Keratinocyte (primary cell): ENCODE measurements around the gene MMP24. TPM values are rescaled to one million over a fixed set of nuclear protein-coding genes. Genes with fewer than 3 reads are reported as not detected.

ENCODE experiments used
- DNase-seq: peaks from one replicate; pipeline ENCODE4 v3.0.0-alpha.2; 2011; ENCODE audit warnings: low read depth, missing footprints, low spot score
- FAIRE-seq: peaks from 2 replicates; lab custom pipeline; 2011; peaks lifted over from hg19 to GRCh38; lab: Jason Lieb, UNC
- H2AFZ ChIP-seq: 2 replicates; pipeline ENCODE4 v1.6.0; 2012; ENCODE audit warnings: low read length, control low read depth, inconsistent platforms; ENCODE audit not compliant: control insufficient read depth
- H3K27ac ChIP-seq: 2 replicates; pipeline ENCODE4 v1.5.1; 2011; ENCODE audit warnings: low read length; ENCODE audit not compliant: control insufficient read depth, insufficient read depth
- H3K27me3 ChIP-seq: 3 replicates; pipeline ENCODE4 v1.6.0; 2011; ENCODE audit warnings: low read length; ENCODE audit not compliant: control insufficient read depth, insufficient read depth; ENCODE audit errors: extremely low read depth
- H3K36me3 ChIP-seq, 2 experiments: 2 replicates in 1 of 2; 3 replicates in 1 of 2; pipeline ENCODE4 v1.5.1; 2011; ENCODE audit warnings: low read length in 2 of 2, mild to moderate bottlenecking in 1 of 2; ENCODE audit not compliant: control insufficient read depth in 2 of 2, insufficient read depth in 2 of 2; ENCODE audit errors: extremely low read depth in 1 of 2
- H3K4me1 ChIP-seq: 3 replicates; pipeline ENCODE4 v1.5.1; 2011; ENCODE audit warnings: low read length; ENCODE audit not compliant: control insufficient read depth, insufficient read depth; ENCODE audit errors: extremely low read depth
- H3K4me2 ChIP-seq: 3 replicates; pipeline ENCODE4 v1.6.0; 2011; ENCODE audit warnings: low read depth, low read length; ENCODE audit not compliant: control insufficient read depth, insufficient read depth; ENCODE audit errors: extremely low read depth
- H3K4me3 ChIP-seq, 3 experiments: fragments of 200-600 bp in 1 of 3; sonication (generic) in 1 of 3; 2 replicates in 2 of 3; 3 replicates in 1 of 3; pipeline ENCODE4 v1.5.1; 2011 to 2016; ENCODE audit warnings: low read length in 3 of 3, mild to moderate bottlenecking in 3 of 3, control low read depth in 2 of 3, inconsistent platforms in 1 of 3, low read depth in 1 of 3, mixed read lengths in 1 of 3, mixed run types in 1 of 3, moderate library complexity in 1 of 3; ENCODE audit not compliant: control insufficient read depth in 2 of 3, insufficient read depth in 2 of 3; ENCODE audit errors: extremely low read depth in 1 of 3
- H3K79me2 ChIP-seq: 2 replicates; pipeline ENCODE4 v1.6.0; 2012; ENCODE audit warnings: low read length; ENCODE audit not compliant: control insufficient read depth, insufficient read depth
- H3K9ac ChIP-seq: 3 replicates; pipeline ENCODE4 v1.6.0; 2011; ENCODE audit warnings: low read length; ENCODE audit not compliant: control insufficient read depth, insufficient read depth; ENCODE audit errors: extremely low read depth
- H3K9me1 ChIP-seq: 3 replicates; pipeline ENCODE4 v1.6.0; 2011; ENCODE audit warnings: low read length; ENCODE audit not compliant: control insufficient read depth, insufficient read depth; ENCODE audit errors: extremely low read depth
- H3K9me3 ChIP-seq: 2 replicates; pipeline ENCODE4 v1.5.1; 2012; ENCODE audit warnings: low read depth, low read length; ENCODE audit not compliant: control insufficient read depth
- H4K20me1 ChIP-seq: 3 replicates; pipeline ENCODE4 v1.6.0; 2011; ENCODE audit warnings: low read length; ENCODE audit not compliant: control insufficient read depth, insufficient read depth; ENCODE audit errors: extremely low read depth
- CTCF ChIP-seq, 3 experiments: IDR thresholded peaks in 1 of 3; conservative IDR thresholded peaks in 1 of 3; optimal IDR thresholded peaks in 1 of 3; 2 replicates in 2 of 3; 3 replicates in 1 of 3; pipeline versions ENCODE3 to v1.5.1; 2011; ENCODE audit warnings: low read length in 3 of 3, mild to moderate bottlenecking in 3 of 3, moderate library complexity in 2 of 3, control low read depth in 1 of 3, inconsistent platforms in 1 of 3; ENCODE audit not compliant: insufficient read depth in 2 of 3; ENCODE audit errors: extremely low read depth in 1 of 3
- EZH2 ChIP-seq: IDR thresholded peaks from one replicate; pipeline ENCODE4 v1.6.1; 2012; ENCODE audit warnings: inconsistent platforms, mild to moderate bottlenecking, low read length, moderate library complexity
- dilution Hi-C: fragments of 300-500 bp; cut with MboI; formaldehyde crosslinking; loops from one replicate; pipeline ENCODE4 v1.7.0; 2020; ENCODE audit warnings: low sequenced_read_pairs; ENCODE audit not compliant: extremely low pct_ligation_motif_present
- polyA plus RNA-seq, 5 experiments: library from polyadenylated mRNA; depleted of rRNA in 3 of 5; stranded (reverse) in 3 of 5; stranded (forward) in 1 of 5; unstranded in 1 of 5; fragments of >200 nt; gene quantifications; 1 replicate in 1 of 5; 2 replicates in 3 of 5; 3 replicates in 1 of 5; pipeline versions ENCODE4 v1.2.1 to v1.2.3, GENCODE V29; 2011 to 2012; ENCODE audit warnings: missing spikeins in 2 of 5, low read depth in 1 of 5, low replicate concordance in 1 of 5

MMP24 gene
- polyA plus RNA-seq, 1 donor (not counting 4 experiments of a cell fraction or from before 2014, with no cell fraction given), result not detected

GRCh38 chr20:35273449-35274171, 47.1 kb downstream of the MMP24 start:
- peaks cover 22 to 30% of the 10 kb centered on the region in 2 experiments for H3K36me3 ChIP-seq
- peaks cover 13% of the 10 kb centered on the region for H3K79me2 ChIP-seq
- H3K9ac ChIP-seq, result no peak overlapping the region
- H4K20me1 ChIP-seq, result peaks cover 1% of the 10 kb centered on the region
- TF ChIP-seq EZH2 (no peak), CTCF (optimal IDR thresholded peaks at IDR 0.05 in 1 of 3, IDR thresholded peaks at IDR 0.05 in 1 of 3, conservative IDR thresholded peaks at IDR 0.05 in 1 of 3; ENCODE audit: extremely low read depth in 1 of 3, insufficient read depth in 2 of 3, low read length in 3 of 3) (no peak)
- dilution Hi-C loops, result no loop called here
- no peaks in the 10 kb centered on the region for H3K9me1 ChIP-seq
- no peak overlapping the region for H3K4me3 ChIP-seq
- no peak overlapping the region for H2AFZ ChIP-seq
- H3K9me3 ChIP-seq, result no peaks in the 10 kb centered on the region
- H3K27me3 ChIP-seq, result no peaks in the 10 kb centered on the region
- FAIRE-seq (no peak), DNase-seq (no peak)
- peaks cover 12% of the 10 kb centered on the region for H3K4me1 ChIP-seq
- H3K4me2 ChIP-seq, result no peak overlapping the region
- H3K27ac ChIP-seq, result no peak overlapping the region

- H3K9me1 ChIP-seq, result peaks cover 2% of the 10 kb centered on the region
- H3K9ac ChIP-seq, result no peak overlapping the region
- H3K4me2 ChIP-seq, result no peak overlapping the region
- no peak overlapping the region for H2AFZ ChIP-seq
- H3K4me1 ChIP-seq, result peaks cover 20% of the 10 kb centered on the region
- H3K27ac ChIP-seq, result no peak overlapping the region
- DNase-seq, result no peak
- H3K4me3 ChIP-seq, result no peak overlapping the region
- TF ChIP-seq CTCF (optimal IDR thresholded peaks at IDR 0.05 in 1 of 3, IDR thresholded peaks at IDR 0.05 in 1 of 3, conservative IDR thresholded peaks at IDR 0.05 in 1 of 3; ENCODE audit: extremely low read depth in 1 of 3, insufficient read depth in 2 of 3, low read length in 3 of 3) (no peak), EZH2 (no peak)
- no peaks in the 10 kb centered on the region for H3K27me3 ChIP-seq
- H4K20me1 ChIP-seq, result peaks cover 6% of the 10 kb centered on the region
- H3K9me3 ChIP-seq, result no peaks in the 10 kb centered on the region
- dilution Hi-C loops, result no loop called here
- H3K79me2 ChIP-seq, result peaks cover 13% of the 10 kb centered on the region
- FAIRE-seq, result no peak
- H3K36me3 ChIP-seq, result peaks cover 28 to 38% of the 10 kb centered on the region in 2 experiments
Observed at GRCh38 chr20:35274172-35275092, 47.9 kb downstream of the MMP24 start.
